Inflammatory macrophage (primary cell): ENCODE results near the gene SERPINE1.
"Not testable (repeated sequence)": the region's sequence is repeated elsewhere in the genome, so short reads cannot be mapped to it uniquely, and the experiment has no call there.

Experiments
- DNase-seq, 2 donors: peaks; one replicate each; pipeline ENCODE4 v3.0.0-alpha.2; 2020 to 2022
- total RNA-seq, 18 experiments: gene quantifications; one replicate each; lab custom pipeline; 2026; ENCODE audit warnings: mixed read lengths in 6 of 18, inconsistent platforms in 2 of 18; lab: John Stamatoyannopoulos, UW

SERPINE1 gene
- total RNA-seq, result 6.4 to 402 (median 33.6) reads per million in 18 experiments

- peak; percentile 80 to 95 for DNase-seq
These were observed at the start of gene SERPINE1 for GRCh38 chr7:101126651-101127459. Gene SERPINE1 (plus strand): TSS chr7:101127104. CDS start chr7:101128394, 1,290 bp downstream.

DNA sequence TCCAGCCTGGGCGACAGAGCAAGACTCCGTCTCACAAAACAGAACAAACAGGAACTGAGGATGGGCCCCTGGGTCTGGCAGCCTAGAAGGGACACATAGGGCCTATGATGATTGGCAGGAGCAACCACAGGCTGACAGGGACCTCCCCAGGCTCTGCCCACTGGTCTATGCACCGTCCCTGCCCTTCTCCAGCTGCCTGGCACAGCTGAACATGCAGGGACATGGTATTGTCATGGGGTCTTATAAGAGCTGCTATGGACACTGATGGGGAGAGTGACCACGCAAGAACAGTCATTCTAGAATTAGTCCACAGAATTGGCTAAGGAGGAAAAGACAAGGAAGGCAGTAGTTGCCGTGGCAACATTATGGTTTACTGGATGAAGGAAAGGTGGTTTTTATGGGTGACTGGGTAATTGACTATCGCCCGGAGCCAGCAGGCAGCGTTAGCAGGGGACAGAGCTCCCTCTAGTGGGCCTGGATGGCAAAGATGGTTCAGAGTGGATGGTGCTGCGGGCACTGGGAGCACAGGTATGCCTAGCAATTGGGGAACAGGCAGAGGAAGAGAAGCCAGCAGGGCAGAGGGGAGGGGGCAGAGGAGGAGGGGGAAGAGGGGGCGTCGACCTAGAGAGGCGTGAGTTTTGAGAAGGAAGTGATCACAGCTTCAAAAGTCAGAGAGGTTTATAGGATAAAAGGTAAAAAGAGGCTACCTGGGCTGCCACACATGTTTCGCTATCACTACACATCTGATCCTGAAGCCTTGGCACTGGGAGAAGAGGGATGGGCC, 49.4 kb upstream of the SERPINE1 start:
- DNase-seq, result peak; percentile 59 to 75

- peak; percentile 24 to 43 for DNase-seq
These were observed 45.5 kb upstream of the SERPINE1 start for GRCh38 chr7:101081432-101081831.

- no peak for DNase-seq
These were observed 42.1 kb upstream of the SERPINE1 start for GRCh38 chr7:101084865-101085161.

DNA sequence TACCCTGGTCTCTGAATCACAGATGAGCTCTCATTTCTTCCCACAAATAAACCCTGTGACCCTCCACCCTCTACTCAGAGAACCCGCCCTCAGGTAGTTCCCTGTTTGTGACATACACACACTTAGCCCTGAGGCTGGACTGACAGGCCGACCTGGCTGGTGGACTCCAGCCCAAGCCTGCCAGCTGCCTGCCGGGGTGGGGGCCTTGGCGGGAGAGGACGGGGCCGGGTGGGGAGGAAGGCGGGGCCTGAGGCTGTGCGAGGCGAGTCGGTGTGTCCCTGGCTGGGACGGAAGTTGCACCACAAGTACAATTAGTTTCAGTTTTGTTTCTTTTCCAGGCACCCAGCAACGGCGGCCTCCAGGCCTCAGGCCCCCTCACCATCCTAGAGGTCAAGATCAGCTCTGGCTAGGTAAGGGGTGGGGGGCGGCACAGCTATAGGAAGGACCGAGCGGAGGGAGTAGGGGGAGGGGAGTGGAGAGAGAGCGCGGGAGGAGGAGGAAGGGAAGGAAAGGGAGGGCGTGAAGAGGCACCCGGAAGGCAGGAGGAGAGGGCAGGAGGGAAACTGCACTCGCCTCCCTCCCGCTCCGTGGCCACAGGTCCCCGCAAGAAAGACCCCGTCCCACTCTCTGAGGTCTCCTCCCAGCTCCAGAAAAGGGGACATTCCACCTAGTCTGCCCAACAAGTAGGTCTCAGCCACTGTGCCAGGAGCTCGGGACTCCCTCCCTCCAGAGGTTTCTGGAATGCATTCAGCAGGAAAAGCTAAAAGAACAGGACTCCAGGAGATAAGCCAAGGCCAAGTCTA, 41.5 kb upstream of the SERPINE1 start, which contains the start of gene TRIM56:
Gene TRIM56 (plus strand): TSS at position 320 of the 803 bp plus-strand sequence. CDS start 1,832 bp downstream, outside the sequence.
- DNase-seq, result peak; percentile 56 to 67

- DNase-seq, result no peak
These were observed 39.4 kb upstream of the SERPINE1 start for GRCh38 chr7:101087334-101088068.

DNA sequence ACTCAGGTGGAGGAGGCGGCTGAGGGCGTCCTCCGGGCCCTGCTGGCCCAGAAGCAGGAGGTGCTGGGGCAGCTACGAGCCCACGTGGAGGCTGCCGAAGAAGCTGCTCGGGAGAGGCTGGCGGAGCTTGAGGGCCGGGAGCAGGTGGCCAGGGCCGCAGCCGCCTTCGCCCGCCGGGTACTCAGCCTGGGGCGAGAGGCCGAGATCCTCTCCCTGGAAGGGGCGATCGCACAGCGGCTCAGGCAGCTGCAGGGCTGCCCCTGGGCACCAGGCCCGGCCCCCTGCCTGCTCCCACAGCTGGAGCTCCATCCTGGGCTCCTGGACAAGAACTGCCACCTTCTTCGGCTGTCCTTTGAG, 38.9 kb upstream of the SERPINE1 start:
- DNase-seq, result no peak

GRCh38 chr7:101088858-101089529, 37.9 kb upstream of the SERPINE1 start:
- no peak for DNase-seq

GRCh38 chr7:101089876-101090275, 37.0 kb upstream of the SERPINE1 start:
- DNase-seq, result no peak

GRCh38 chr7:101092266-101092905, 34.5 kb upstream of the SERPINE1 start:
- DNase-seq, result not testable (repeated sequence)

DNA sequence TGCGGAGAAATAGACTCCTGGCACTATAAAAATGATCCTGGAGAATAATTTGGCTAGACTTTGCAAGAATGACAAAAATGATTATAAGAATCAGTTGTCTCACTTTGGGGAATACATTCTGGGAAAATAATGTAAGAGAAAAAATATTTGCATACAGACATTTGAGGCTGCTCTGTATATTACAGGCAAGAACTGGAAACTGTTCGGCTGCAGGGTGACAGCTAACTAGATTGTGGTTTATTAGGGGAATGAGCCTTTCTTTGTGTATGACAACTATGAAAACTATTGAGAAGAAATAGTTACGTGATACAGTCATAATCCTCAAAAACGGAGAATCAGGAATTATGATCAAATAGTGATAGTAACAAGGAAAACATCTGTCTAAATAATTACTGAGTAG, 33.0 kb upstream of the SERPINE1 start:
- no peak for DNase-seq

- no peak for DNase-seq
These were observed 32.5 kb upstream of the SERPINE1 start for GRCh38 chr7:101094376-101094775.

GRCh38 chr7:101094791-101095375, 32.0 kb upstream of the SERPINE1 start:
- DNase-seq, result peak; percentile 60 to 65

DNA sequence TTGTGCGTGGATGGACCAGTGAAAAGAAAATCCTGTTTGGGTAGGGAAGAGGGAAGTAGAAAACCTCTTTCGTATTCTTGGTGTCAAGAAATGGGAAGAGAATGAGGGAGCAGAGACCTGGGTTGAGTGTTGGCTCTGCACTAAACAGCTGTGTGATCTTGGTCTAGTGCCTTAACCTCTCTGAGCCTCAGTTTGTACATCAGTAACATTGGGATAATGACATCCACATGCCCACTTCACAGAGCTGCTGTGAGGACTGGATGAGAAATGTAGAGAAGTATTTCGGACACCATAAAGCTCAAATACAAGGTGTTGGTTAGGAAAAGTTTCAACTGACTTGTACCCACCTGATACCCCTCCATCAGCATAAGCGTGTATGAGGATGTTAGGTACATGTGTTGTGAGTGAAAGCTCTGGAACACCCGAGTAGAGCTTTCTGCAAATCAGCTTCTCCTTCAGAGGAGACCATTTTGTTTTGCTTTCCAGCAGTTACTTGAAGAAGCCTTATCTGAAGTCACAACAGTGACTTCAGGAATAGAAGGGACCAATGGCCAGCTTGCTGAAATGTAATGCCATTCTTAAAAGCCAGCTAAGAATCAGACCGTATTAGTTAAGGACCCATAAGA, 30.5 kb upstream of the SERPINE1 start:
- DNase-seq, result no peak

DNA sequence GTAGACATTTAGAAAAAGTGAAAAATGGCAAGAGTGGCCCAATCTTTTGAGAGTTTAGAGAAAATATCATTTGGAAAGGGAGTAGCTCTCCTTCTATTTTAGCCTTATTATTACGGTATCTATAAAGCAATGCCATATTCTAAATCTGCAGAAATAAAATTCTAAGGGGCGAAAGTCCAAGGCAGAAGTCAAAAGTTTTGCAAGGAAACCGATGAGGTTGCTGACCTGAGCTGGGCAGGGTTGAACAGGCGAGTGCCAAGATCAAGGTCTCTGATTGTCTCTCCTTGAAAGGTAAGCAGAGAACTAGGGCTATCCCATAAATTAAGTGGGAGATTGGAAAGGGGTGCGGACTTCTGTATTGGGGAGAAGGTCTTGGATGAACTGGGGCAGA, 30.0 kb upstream of the SERPINE1 start:
- no peak for DNase-seq

DNA sequence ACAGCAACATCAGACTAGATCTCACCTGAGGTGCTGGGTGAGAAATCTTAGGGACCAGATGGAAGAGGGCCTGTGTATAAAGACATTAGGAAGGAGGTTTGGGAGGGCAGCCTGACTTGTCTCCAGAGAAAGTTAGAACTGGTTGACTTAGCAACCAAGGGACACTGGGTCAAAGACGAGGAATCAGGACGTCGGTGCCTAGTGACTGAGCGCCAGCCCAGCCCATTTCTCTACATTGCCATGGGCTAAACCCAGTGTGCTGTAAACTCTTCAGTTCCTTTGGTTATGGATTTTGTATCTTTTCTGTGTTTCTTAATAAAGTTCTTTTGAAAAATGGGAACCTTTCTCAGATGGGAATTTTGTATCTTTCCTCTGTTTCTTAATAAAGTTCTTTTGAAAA, 29.3 kb upstream of the SERPINE1 start:
- no peak for DNase-seq

GRCh38 chr7:101099969-101100781, 26.7 kb upstream of the SERPINE1 start:
- DNase-seq, result peak; percentile 85 to 91

DNA sequence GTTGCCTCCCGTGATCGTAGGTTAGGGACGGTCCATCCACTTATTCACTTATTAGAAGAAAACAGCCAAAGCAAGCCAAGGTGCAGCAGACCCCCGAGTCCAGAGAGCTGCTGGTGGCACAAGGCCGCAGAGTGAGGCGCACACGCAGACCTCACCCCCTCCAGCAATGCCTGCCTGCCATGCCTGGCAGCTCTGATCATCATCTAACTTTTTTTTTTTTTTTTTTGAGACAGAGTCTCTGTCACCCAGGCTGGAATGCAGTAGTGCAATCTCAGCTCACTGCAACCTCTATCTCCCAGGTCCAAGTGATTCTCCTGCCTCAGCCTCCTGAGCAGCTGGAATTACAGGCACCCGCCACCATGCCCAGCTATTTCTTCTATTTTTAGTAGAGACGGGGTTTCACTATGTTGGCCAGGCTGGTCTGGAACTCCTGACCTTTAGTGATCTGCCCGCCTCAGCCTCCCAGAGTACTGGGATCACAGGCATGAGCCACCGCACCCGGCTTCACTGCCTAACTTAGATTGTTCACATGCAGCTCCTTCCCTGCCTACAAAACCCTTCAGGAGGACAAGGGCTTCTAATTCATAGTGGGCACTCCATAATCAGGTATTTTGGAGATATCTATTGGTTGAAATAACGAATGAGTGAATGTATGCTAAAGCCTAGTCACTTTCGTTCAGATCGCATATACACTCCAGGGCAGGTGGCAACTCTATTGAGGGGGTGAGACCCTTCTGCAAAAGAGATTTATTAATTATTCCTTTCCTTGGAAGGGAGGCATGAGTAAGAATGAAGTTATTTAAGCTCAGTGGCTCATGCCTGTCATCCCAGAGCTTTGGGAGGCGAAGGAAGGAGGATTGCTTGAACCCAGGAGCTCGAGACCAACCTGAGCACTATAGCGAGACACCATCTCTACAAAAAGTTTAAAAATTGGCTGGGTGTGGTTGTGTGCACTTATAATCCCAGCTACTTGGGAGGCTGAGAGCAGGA, 25.8 kb upstream of the SERPINE1 start:
- DNase-seq, result no peak
